ENCODE measurements around the gene SPAG9.

Gene SPAG9

GRCh38 chr17:50986989-50987660 lies 133.5 kb downstream of the SPAG9 start:
- no peak for DNase-seq

- no peak for DNase-seq
Measured at GRCh38 chr17:50981279-50981678, 139.4 kb downstream of the SPAG9 start.

GRCh38 chr17:50979524-50979927 lies 141.1 kb downstream of the SPAG9 start:
- DNase-seq, result no peak

GRCh38 chr17:50977487-50978159 lies 143.0 kb downstream of the SPAG9 start:
- DNase-seq, result no peak

- DNase-seq, result no peak
Measured at GRCh38 chr17:50976951-50977472, 143.7 kb downstream of the SPAG9 start.

- no peak for DNase-seq
Measured at GRCh38 chr17:50973557-50974494, 146.8 kb downstream of the SPAG9 start.

- DNase-seq, result no peak
Measured at GRCh38 chr17:50972577-50972976, 148.1 kb downstream of the SPAG9 start.

- DNase-seq, result no peak
Measured at GRCh38 chr17:50967795-50968194, 152.9 kb downstream of the SPAG9 start.

- DNase-seq, result no peak
Measured at GRCh38 chr17:50966163-50966666, 154.5 kb downstream of the SPAG9 start.

GRCh38 chr17:50963139-50963538 lies 157.5 kb downstream of the SPAG9 start:
- no peak for DNase-seq

- DNase-seq, result no peak
Measured at GRCh38 chr17:50961282-50962220, 159.1 kb downstream of the SPAG9 start.

GRCh38 chr17:50959341-50959740 lies 161.3 kb downstream of the SPAG9 start:
- DNase-seq, result no peak

- no peak for DNase-seq
Measured at GRCh38 chr17:50957600-50958575, 162.8 kb downstream of the SPAG9 start.

- peak; percentile 28 to 74 (median 54) for DNase-seq
Measured at GRCh38 chr17:50956750-50957523, 163.7 kb downstream of the SPAG9 start.

GRCh38 chr17:50956409-50956749 lies 164.3 kb downstream of the SPAG9 start:
- DNase-seq, result no peak

- no peak for DNase-seq
Measured at GRCh38 chr17:50955667-50956120, 165.0 kb downstream of the SPAG9 start.

GRCh38 chr17:50955160-50955559 lies 165.5 kb downstream of the SPAG9 start:
- DNase-seq, result no peak

GRCh38 chr17:50954641-50955121 lies 166.0 kb downstream of the SPAG9 start:
- DNase-seq, result no peak

- DNase-seq, result no peak
Measured at GRCh38 chr17:50953831-50954601, 166.7 kb downstream of the SPAG9 start.
